Keratinocyte (primary cell): ENCODE results near the gene MDH1B.

Experiments used
- CTCF ChIP-seq, 3 experiments: IDR thresholded peaks in 1 of 3; conservative IDR thresholded peaks in 1 of 3; optimal IDR thresholded peaks in 1 of 3; 2 replicates in 2 of 3; 3 replicates in 1 of 3; pipeline versions ENCODE3 to v1.5.1; 2011; ENCODE audit warnings: low read length in 3 of 3, mild to moderate bottlenecking in 3 of 3, moderate library complexity in 2 of 3, control low read depth in 1 of 3, inconsistent platforms in 1 of 3; ENCODE audit not compliant: insufficient read depth in 2 of 3; ENCODE audit errors: extremely low read depth in 1 of 3
- EZH2 ChIP-seq: IDR thresholded peaks from one replicate; pipeline ENCODE4 v1.6.1; 2012; ENCODE audit warnings: inconsistent platforms, mild to moderate bottlenecking, low read length, moderate library complexity

- TF ChIP-seq CTCF (optimal IDR thresholded peaks at IDR 0.05 in 1 of 3, IDR thresholded peaks at IDR 0.05 in 1 of 3, conservative IDR thresholded peaks at IDR 0.05 in 1 of 3; ENCODE audit: extremely low read depth in 1 of 3, insufficient read depth in 2 of 3, low read length in 3 of 3): no peak
- TF ChIP-seq EZH2: no peak
These were observed 11.3 kb upstream of the MDH1B start for GRCh38 chr2:206776432-206776831.
